Endometrial microvascular endothelial cells (primary cell): Measurements from ENCODE around the gene SH3BP2. TPM values are rescaled to one million over a fixed set of nuclear protein-coding genes. Genes with fewer than 3 reads are reported as not detected.

Experiments
- in situ Hi-C: cut with HindIII; loops from 2 replicates; pipeline ENCODE4 v1.10.0; 2017; ENCODE audit warnings: low sequenced_read_pairs, low pct_unique_long_range_greater_than_20kb; ENCODE audit errors: inconsistent ontology term
- total RNA-seq: library from RNA; depleted of rRNA; stranded (reverse); fragments of >200 nt; gene quantifications from one replicate; pipeline ENCODE4 v1.2.3, GENCODE V29; 2015; ENCODE audit errors: inconsistent ontology term

The SH3BP2 gene
- total RNA-seq, 1 donor from 2014 or later, result 41.4 TPM

DNA sequence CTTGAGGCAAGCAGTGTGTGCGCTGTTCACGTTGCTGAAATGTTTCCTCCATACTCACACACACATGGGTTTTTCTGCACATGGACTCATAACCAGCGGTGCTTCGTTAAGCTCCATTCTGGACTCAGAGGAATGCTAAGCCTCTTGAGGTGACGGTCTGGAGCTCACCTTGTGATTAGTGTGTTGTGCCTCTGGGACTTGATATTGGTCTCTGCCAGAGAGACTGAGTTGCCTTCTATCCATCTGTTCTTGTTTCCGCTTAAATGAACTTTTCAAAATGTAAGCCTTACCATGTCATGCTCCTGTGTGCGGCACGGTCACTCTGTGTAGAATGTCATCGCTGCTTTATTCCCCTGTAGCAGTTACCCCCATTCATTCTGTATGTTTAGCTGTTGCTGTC is 93.3 kb downstream of the SH3BP2 start:
- in situ Hi-C loops, result no loop called here

DNA sequence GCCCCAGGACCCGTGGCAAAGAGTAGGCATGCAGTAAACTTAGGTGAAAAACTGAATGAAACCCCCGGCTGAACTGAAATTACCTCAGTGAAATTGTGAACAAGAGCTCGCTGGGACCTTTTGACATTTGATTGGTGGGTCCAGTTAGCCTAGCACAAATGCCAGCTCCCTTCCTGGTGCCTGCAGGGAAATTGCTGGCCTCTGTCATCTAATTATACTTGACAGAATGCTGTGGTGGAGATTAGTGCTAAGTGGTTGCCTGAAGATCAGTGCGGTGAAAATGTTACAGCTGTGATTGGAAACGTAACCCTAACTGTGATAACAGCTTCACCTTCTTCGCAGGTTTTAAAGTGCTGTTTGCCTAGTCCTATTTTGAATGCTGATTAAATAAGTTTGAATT is 93.7 kb downstream of the SH3BP2 start:
- in situ Hi-C loops, result no loop called here

DNA sequence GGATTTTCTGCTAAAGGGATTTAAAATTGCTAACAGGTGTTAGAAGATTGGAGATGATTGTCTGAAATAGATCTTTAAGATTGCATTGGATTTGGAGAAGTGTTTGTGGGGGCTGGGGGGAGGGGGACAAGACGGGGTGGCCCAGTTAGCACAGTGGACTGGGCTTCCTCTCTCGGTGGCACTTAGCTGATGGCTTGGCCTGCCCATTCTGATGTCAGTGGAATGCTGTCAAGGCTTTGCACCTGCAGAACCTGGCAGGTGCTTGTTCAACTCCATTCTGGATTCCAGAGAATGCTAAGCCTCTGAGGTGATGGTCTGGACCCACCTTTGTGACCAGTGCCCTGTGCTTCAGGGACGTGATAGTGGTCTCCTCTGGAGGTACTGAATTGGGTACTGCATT is 94.5 kb downstream of the SH3BP2 start:
- in situ Hi-C loops, result no loop called here

DNA sequence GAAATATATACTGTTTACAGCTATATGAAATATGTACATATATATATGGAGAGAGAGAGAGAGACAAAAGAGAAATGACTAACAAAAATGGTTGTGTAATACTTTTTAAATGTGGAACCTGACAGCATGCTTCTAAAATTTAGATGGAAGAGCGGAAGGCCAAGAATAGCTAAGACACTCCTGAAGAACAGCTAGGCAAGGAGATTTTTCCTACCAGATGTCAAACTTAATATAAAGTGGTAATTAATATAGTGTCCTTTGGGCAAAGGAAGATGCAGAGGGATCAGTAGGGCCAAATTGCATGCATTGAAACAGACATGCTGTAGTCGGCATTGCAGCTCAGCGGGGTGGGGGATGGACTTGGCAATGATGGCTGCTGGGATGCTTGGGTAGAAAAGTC is 96.0 kb downstream of the SH3BP2 start:
- in situ Hi-C loops, result no loop called here

Other genes starting within 250 kb of the SH3BP2 start
- 71.0 TPM for gene TNIP2, start 36.7 kb upstream of the SH3BP2 start, total RNA-seq
- 182 TPM for gene ADD1, start 50.8 kb downstream of the SH3BP2 start, total RNA-seq
- gene NOP14, start 170.3 kb downstream of the SH3BP2 start, total RNA-seq, result 36.1 TPM
- gene GRK4, start 170.5 kb downstream of the SH3BP2 start, total RNA-seq, result 1.7 TPM